Measurements from ENCODE around the gene KIF3B. TPM values are rescaled to one million over a fixed set of nuclear protein-coding genes. Genes with fewer than 3 reads are reported as not detected.
"Not testable (repeated sequence)": the region's sequence is repeated elsewhere in the genome, so short reads cannot be mapped to it uniquely, and the experiment has no call there.

Gene KIF3B
- total RNA-seq, 1 donor from 2014 or later = 16.0 TPM

DNA sequence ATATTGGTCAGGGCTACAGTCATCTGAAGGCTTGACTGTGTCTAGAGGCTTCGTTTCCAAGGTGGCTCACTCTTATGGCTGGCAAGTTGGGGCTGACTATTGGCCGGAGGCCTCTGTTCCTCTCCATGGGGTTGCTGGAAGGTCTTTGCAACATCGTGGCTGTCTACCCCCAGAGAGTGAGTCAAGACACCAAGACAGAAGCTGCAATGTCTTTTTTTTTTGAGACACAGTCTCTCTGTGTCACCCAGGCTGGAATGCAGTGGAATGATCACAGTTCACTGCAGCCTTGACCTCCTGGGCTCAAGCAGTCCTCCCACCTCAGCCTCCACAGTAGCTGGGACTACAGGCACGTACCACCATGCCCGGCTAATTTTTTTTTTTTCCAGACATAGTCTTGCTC, 29.4 kb upstream of the KIF3B start:
- DNase-seq (ENCODE audit: low read depth) = no peak

- no peak for DNase-seq (ENCODE audit: low read depth)
These were observed 28.3 kb upstream of the KIF3B start for GRCh38 chr20:32249030-32249738.

- DNase-seq (ENCODE audit: low read depth) = no peak
These were observed 26.0 kb upstream of the KIF3B start for GRCh38 chr20:32251470-32251869.

DNA sequence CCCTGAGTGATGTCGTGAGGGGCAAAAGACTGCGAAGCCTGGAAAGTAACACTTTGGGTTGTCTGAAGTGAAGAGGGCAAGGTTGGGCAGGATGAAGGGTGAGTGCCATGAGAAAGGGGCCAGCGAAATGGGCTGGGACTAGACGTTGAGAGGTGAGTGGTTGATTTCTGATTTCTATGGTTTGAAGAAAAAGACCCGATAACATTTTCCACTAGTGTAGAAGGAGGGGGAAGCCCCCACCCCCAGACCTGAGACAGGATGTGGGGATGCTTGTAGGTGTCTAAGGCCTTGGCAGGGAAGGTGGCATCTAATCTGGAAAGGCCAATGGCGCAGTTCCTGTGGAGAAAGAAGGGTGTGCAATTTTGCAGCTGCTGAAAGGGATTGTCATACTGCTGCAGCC, 25.3 kb upstream of the KIF3B start:
- no peak for DNase-seq (ENCODE audit: low read depth)

GRCh38 chr20:32260973-32261372, 16.5 kb upstream of the KIF3B start:
- not testable (repeated sequence) for DNase-seq (ENCODE audit: low read depth)

GRCh38 chr20:32261644-32262043, 15.8 kb upstream of the KIF3B start:
- DNase-seq (ENCODE audit: low read depth) = no peak

DNA sequence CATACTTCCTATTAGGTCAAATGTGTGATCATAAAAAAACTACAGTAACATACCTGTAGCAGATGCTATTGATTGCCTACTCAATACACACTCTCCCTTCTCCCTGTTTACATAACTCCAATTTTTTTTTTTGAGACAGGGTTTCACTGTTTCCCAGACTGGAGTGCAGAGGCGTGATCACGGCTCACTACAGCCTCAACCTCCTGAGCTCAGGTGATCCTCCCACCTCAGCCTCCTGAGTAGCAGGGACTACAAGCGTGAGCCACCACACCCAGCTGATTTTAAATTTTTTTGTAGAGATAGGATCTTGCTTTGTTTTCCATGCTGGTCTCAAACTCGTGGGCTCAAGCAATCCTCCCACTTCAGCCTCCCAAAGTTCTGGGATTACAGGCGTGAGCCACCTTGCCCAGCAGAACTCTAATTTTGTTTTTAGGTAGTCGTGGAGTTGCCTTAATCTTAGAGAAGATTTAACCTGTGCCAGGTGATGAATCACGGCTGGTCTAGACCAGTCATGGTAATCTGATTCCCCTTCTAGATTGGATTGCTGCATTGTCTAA, 14.0 kb upstream of the KIF3B start:
- no peak for DNase-seq (ENCODE audit: low read depth)

- DNase-seq (ENCODE audit: low read depth) = no peak
These were observed 5.8 kb upstream of the KIF3B start for GRCh38 chr20:32271620-32272019.

DNA sequence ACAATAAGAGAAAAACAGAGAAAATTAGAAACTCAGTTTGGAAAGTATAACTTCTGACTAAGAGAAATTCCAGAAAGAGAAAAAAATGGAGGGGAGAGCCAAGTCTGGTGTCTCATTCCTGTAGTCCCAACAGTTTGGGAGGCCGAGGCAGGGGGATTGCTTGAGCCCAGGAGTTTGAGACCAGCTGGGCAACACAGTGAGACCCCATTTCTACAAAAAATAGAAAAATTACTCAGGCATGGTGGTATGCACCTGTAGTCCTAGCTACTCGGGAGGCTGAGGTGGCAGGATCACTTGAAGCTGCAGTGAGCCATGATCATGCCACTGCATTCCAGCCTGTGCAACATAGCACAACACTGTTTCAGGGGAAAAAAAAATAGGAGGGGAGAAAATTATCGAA, 3.1 kb upstream of the KIF3B start:
- no peak for DNase-seq (ENCODE audit: low read depth)

DNA sequence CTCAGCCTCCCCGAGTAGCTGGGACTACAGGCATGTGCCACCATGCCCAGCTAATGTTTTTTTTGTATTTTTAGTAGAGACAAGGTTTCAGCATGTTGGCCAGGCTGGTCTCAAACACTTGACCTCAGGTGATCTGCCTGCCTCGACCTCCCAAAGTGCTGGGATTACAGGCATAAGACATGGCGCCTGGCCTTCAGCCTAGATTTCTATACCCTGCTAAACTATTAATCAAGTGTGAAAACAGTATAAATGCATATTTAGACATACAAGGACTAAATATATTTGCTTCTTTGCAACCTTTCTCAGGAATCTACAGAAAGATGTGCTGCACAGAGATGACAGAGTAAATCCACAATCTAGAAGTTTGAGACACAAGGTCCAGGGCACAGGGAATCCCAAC, 2.3 kb upstream of the KIF3B start:
- not testable (repeated sequence) for DNase-seq (ENCODE audit: low read depth)

GRCh38 chr20:32278199-32278643, 770 bp downstream of the KIF3B start:
- DNase-seq (ENCODE audit: low read depth) = no peak

GRCh38 chr20:32281711-32282110, 4.3 kb downstream of the KIF3B start:
- no peak for DNase-seq (ENCODE audit: low read depth)

GRCh38 chr20:32282461-32282860, 5.0 kb downstream of the KIF3B start:
- peak; percentile 76 for DNase-seq (ENCODE audit: low read depth)

- DNase-seq (ENCODE audit: low read depth) = no peak
These were observed 7.7 kb downstream of the KIF3B start for GRCh38 chr20:32285082-32285620.

GRCh38 chr20:32285621-32286371, 8.3 kb downstream of the KIF3B start:
- no peak for DNase-seq (ENCODE audit: low read depth)

GRCh38 chr20:32287231-32287638, 9.8 kb downstream of the KIF3B start:
- DNase-seq (ENCODE audit: low read depth) = no peak

- no peak for DNase-seq (ENCODE audit: low read depth)
These were observed 10.9 kb downstream of the KIF3B start for GRCh38 chr20:32288225-32288849.

GRCh38 chr20:32289299-32289660, 11.8 kb downstream of the KIF3B start:
- DNase-seq (ENCODE audit: low read depth) = not testable (repeated sequence)

GRCh38 chr20:32289661-32290431, 12.4 kb downstream of the KIF3B start:
- DNase-seq (ENCODE audit: low read depth) = no peak

GRCh38 chr20:32291166-32291565, 13.7 kb downstream of the KIF3B start:
- no peak for DNase-seq (ENCODE audit: low read depth)

DNA sequence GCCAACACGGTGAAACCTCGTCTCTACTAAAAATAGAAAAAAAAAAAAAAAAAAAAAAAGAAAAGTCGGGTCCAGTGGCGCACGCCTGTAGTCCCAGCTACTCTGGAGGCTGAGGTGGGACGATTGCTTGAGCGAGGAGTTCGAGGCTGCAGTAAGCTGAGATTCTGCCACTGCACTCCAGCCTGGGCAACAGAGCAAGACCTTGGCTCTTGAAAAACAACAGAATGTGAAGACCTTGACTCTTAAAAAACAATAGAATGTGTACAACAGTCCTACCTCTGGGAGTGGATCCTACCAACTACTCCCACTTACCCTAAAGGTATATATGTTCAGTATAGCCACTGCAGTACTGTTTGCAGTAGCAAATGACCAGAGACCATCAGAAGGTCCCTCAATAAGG, 15.1 kb downstream of the KIF3B start:
- DNase-seq (ENCODE audit: low read depth) = no peak
